22Rv1 (cell line): ENCODE results near the gene CPXM2.

ENCODE experiments used
- CTCF ChIP-seq: fragments of 450-650 bp; IDR thresholded peaks from 2 replicates; pipeline ENCODE4 v1.5.1; 2017; ENCODE audit warnings: mild to moderate bottlenecking
- ZFX ChIP-seq: fragments of 450-650 bp; IDR thresholded peaks from 2 replicates; pipeline ENCODE4 v1.6.1; 2017; ENCODE audit warnings: antibody characterized with exemption, borderline replicate concordance

- no peak for TF ChIP-seq CTCF
- no peak for TF ChIP-seq ZFX
These were observed 47.3 kb upstream of the CPXM2 start for GRCh38 chr10:123938890-123939289.
